Coronary artery (tissue), 2 donors: Measurements from ENCODE around the gene CDH4.

Source experiments
- DNase-seq: peaks from one replicate; pipeline ENCODE4 v3.0.0-alpha.2; 2017; ENCODE audit warnings: low spot score
- H3K27ac ChIP-seq, 2 donors: fragments of 200-600 bp; sonication (generic); one replicate each; pipeline ENCODE4 v1.5.1; 2016 to 2019
- H3K4me3 ChIP-seq: fragments of 200-600 bp; sonication (generic); 2 replicates; pipeline ENCODE4 v1.5.1; 2016; ENCODE audit warnings: mild to moderate bottlenecking, moderate library complexity
- CTCF ChIP-seq: fragments of 200-600 bp; sonication (generic); IDR thresholded peaks from one replicate; pipeline ENCODE4 v1.5.1; 2019; ENCODE audit warnings: antibody characterized with exemption

The CDH4 gene

GRCh38 chr20:61360296-61360695 is 108.2 kb downstream of the CDH4 start:
- Histone ChIP-seq H3K27ac (no peak overlapping the region), H3K4me3 (no peak overlapping the region)
- DNase-seq: no peak
- no peak for TF ChIP-seq CTCF

DNA sequence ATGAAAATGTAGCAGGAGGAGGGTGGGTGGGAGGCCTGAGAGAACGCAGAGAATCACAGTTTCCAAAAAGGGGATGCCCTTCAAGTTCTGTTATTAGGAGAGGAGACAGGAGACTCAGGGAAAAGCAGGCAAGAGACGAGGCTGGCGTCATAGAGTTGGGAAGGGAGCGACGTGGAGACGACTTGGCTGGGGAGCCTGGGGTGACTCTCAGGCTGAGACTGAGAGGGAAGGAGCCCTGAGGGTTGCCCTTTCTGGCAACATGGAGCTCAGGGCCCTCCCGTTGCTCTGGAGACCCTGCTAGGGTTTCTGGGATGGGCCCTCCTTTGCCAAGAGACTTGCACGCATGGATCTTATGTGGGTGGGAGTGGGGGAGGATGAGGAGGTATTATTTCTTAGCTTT is 108.9 kb downstream of the CDH4 start:
- no peak for TF ChIP-seq CTCF
- no peak for DNase-seq
- Histone ChIP-seq H3K27ac (no peak overlapping the region), H3K4me3 (no peak overlapping the region)

DNA sequence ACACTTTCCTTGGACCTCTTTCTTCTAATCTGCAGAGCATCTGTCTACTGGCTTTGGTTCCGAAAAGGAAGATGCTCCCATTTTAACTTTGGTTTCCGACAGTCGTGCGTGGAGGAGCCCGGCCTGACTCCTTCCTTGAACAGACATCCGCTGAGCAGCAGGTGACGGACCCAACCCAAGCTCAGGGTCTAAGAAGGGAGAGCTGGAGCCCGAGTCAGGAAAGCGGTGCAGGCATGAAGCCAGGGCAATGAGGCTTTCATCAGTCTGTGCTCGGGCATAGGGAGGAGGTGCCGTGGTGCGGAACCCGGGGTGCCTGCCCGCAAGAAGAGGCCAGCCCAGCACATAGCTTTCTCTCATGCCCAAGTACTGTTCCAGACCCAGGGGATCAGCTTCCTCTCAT is 109.4 kb downstream of the CDH4 start:
- H3K4me3 ChIP-seq: no peak overlapping the region
- no peak for TF ChIP-seq CTCF
- no peak overlapping the region for H3K27ac ChIP-seq
- DNase-seq: no peak

GRCh38 chr20:61364147-61364546 is 112.1 kb downstream of the CDH4 start:
- no peak for DNase-seq

GRCh38 chr20:61366914-61367313 is 114.9 kb downstream of the CDH4 start:
- DNase-seq: no peak
- Histone ChIP-seq H3K27ac (no peak overlapping the region), H3K4me3 (no peak overlapping the region)
- TF ChIP-seq CTCF: no peak

More at GRCh38 chr20:61364147-61364546, 112.1 kb downstream of the CDH4 start:
- TF ChIP-seq CTCF: no peak
- no peak overlapping the region for H3K27ac ChIP-seq
- H3K4me3 ChIP-seq: no peak overlapping the region

GRCh38 chr20:61369731-61370520 is 117.9 kb downstream of the CDH4 start:
- no peak for DNase-seq

More at GRCh38 chr20:61369731-61370520, 117.9 kb downstream of the CDH4 start:
- no peak overlapping the region for H3K27ac ChIP-seq
- no peak overlapping the region for H3K4me3 ChIP-seq
- TF ChIP-seq CTCF: no peak
